ENCODE results near the gene PRR27.

DNA sequence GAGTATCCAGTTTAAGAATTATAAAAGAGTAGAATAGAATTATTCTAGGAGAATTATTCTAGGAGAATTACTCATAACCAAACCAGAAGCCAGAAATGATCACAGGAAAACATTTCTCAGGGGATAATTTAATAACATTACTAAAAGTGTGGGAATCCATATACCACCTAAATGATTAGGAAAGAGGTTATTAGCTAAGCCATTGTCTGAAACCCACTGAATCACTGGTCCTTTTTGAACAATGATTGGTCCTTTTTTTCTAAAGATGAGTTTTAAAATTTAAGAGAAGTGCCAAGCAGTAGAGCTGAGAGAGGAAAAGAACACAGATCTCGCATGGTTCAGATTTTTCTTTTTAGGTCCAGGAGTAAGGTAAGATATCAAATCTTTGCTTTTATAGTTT is 41.4 kb downstream of the PRR27 start, which contains the start of gene ODAM:
- TF ChIP-seq, protein P1, sequence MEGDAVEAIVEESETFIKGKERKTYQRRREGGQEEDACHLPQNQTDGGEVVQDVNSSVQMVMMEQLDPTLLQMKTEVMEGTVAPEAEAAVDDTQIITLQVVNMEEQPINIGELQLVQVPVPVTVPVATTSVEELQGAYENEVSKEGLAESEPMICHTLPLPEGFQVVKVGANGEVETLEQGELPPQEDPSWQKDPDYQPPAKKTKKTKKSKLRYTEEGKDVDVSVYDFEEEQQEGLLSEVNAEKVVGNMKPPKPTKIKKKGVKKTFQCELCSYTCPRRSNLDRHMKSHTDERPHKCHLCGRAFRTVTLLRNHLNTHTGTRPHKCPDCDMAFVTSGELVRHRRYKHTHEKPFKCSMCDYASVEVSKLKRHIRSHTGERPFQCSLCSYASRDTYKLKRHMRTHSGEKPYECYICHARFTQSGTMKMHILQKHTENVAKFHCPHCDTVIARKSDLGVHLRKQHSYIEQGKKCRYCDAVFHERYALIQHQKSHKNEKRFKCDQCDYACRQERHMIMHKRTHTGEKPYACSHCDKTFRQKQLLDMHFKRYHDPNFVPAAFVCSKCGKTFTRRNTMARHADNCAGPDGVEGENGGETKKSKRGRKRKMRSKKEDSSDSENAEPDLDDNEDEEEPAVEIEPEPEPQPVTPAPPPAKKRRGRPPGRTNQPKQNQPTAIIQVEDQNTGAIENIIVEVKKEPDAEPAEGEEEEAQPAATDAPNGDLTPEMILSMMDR (IDR thresholded peaks at IDR 0.05): no peak
- TF ChIP-seq POLR2A (IDR thresholded peaks at IDR 0.05): no peak

Measured in right lobe of liver (tissue), 4 donors.